ENCODE results near the gene EHBP1.

EHBP1 gene

DNA sequence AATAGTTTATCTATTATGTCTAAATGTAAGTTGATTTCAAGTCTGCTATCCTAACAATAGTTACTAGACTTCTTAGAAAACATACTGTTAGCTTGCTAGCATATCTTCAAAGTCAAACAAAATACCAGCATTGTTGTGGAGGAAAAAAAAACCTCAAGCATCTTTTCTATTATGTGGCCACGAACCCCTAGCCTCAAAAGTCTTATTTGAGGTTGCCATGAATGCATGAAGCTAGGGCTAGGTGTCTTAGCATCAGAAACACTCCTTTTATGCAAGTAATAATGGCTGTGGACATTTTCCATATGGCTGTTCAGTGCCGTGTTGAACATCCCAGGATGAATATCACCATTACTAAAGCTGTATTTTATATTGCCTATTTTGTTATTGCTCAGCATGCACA lies 258.5 kb downstream of the EHBP1 start:
- DNase-seq (ENCODE audit: low read depth) = no peak

DNA sequence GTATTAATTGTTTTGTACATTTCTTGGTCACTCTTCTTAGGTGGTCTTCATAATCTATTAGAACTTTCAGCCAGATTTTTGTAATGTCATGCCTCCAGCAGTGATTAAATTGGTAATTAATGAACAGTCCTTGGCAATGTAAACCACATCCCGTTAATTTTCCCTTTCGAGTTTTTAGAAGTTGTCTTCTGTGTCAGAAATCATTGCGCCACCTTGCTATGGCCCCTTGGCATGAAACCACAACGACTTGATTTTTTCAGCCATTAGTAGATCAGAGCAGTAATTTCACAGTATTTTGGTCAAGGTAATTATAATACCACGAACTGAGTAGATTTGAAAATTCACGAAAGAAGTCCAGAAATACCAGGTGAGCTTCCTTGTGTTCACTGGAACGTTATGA lies 259.2 kb downstream of the EHBP1 start:
- no peak for DNase-seq (ENCODE audit: low read depth)

DNA sequence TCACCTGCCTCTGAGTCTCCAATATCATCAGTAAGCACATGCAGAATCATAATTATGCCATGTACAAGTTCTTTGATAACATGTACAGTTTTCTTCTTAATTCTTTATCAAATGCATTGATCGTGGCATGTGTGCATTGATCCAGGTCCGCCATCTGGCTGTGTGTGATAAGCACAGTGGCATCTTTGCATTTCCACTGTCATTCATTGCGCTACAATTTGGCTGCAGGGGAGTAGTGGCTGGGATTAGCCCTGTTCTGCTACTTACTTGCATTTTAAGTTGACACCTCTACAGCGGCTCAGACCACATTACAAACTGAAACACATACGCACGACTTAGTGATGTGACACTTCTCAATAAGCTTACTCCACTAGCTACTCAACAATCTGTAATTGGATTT lies 261.5 kb downstream of the EHBP1 start:
- no peak for DNase-seq (ENCODE audit: low read depth)

DNA sequence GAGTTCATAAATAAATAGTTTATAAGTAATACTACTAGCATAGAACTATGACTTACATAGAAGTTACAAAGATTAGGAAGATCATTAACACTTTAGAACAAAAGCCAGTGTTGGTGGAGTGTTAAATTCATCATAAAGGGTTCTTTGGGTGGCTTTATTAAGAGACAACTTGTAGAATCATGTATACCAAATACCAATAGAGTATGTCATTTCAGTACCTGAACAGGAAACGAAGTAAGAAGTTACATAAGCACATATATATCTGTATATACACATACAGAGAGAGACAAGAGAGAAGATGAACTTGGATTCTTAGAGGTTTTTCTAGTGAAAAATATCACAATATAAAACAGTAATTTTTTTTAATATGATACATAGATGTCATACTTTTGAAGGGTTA lies 262.7 kb downstream of the EHBP1 start:
- DNase-seq (ENCODE audit: low read depth) = no peak

DNA sequence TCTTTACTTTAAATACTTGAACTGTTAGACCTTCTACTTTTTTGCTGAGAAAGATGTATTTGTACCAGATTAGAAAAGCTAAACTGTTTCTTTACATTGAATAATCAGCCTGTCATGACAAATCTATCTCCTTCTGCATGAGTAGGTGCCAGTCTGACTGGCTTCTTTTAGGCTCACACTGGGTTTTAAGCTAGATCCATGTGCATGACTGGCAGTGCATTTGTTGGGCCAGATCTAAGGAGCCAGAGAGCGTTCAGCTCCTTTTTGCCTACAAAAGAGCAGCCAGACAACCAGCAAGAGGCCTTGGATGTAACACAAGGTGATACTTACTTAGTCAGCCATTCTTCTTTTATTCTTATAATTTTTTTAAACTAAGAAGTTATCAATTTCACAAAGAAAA lies 263.2 kb downstream of the EHBP1 start:
- no peak for DNase-seq (ENCODE audit: low read depth)

DNA sequence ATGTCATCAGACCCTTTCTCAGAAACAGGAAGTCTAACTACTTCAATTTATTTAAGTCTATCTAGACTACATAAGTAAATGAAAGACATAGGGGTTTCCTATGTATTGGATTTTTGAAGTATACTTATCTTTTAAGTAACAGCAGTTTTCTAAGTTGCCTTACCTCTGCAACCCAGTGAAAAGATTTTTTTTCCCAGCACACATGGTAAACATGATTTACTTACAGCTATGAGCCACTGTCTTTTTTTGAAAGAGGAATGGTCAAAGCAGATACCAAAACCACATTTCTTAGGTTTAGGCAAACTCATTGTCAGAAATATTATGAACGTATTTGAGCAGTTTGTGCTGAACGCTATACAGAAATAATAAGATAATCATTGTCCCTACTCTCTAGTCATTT lies 266.4 kb downstream of the EHBP1 start:
- DNase-seq (ENCODE audit: low read depth) = no peak

DNA sequence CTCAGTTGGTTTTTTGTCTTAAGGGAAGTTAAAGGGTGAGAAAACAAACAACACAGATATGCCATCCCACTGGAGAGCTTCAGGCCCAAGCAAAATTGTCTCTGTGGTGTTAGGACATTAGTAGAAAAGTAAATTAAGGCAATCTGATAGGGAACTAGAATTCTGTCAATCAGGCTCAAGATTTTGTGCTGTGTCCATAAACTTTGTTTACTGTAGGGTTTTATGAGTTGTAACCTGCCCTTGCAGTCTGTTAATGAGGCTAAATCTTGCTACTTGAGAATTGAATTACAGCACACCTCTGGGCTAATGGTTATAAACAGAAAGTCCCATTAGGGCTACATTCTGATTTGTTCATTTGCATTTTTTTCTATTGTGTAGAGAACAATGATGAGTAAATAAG lies 267.1 kb downstream of the EHBP1 start:
- DNase-seq (ENCODE audit: low read depth) = no peak

DNA sequence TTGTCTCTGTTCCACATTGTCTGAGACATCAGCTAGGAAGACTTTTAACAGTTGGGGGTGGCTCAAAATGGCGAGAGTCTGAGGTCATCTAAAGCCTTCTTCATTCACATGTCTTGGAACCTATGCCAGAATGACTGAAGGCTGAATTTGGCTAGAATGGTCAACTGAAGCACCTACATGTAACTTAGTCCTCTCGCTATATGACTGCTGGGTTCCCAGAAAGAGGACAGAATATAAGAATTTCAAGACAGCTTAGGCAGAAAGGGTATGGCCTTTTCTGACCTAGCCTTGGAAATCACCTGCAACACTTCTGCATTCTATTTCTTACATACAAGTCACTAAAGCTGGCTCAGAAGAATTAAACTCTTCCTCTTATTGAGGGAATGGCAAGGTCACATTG lies 269.5 kb downstream of the EHBP1 start:
- DNase-seq (ENCODE audit: low read depth) = no peak

DNA sequence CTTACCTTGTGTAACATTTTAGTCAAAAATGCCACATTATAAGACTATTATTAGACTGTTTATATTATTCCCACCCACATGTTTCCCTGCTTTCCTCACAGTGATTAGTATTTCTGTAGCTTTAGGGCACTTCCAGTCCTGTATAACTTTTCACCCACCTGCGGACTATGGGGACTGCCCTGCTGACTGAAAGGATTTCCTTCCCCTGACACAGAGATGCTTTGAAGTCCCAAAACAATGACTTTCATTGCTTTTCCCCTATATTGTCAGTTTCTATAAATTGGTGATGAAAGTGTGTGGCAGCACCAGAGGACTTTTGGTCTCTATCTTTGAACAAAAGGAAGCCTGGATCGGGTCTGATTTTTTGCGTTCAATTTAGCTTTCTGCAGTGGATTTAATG lies 286.1 kb downstream of the EHBP1 start:
- no peak for DNase-seq (ENCODE audit: low read depth)

DNA sequence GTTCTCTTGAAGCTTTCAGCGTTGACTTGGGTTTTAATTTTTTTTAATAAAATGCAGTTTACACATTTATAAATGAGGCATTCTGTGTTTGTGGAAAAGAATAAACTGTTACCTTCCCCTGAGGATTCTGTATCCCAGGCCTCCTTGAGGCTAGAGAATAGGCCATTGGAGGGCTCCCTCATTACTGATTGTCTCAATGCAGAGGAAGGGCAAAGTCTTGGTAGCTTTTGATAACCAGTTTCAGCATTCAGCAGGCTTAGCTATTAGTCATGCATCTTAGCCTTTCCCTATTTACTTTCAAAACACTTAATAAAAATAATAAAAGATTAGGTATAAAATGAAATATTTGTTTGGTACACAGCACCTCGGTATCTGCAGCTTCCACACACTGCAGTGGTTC lies 287.0 kb downstream of the EHBP1 start:
- DNase-seq (ENCODE audit: low read depth) = no peak

DNA sequence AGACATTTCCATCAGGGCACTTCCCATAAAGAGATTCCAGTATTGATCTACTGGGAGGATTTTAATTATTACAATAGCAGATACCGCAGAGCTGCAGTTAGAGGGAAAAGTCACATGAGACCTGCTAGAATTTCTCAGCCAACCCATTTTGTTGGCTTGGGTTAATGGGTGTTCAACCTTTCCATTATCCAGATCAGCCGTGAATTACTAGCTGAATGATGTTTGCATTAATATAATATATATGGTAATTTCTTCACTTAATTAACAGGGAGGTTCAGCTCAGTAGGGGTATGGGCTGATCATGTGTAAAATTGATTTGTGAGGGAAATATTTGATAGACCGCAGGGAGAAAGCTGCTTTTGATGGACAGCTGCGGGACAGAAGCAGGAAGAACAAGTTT lies 288.7 kb downstream of the EHBP1 start:
- DNase-seq (ENCODE audit: low read depth) = no peak

DNA sequence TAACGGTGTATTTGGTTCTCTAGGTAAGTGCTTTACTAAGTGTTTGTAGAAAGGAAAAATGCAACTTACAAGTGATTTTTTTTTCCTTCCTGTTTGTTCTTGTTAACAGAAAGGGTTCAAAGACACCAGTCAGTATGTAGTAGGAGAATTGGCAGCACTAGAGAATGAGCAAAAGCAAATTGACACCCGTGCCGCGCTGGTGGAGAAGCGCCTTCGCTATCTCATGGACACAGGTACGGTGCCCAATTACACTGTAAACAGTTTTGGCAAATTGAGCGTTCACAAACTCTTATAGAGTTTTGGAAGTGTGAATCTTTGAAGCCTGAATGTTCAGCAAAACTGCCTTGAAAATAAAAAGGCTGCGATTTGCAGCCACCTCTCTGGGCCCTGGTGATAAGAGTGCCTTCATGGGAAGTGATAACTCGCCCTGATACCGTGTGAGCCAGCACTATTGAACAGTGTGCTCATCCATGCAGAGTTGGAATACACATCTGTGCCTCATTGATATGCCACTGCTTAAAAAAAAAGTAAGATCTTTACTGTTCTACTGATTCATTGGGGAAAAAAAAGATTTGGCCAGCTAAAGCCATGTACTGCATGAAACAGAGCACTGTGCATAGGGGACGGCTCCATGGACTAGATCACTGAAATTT lies 291.1 kb downstream of the EHBP1 start:
- no peak for DNase-seq (ENCODE audit: low read depth)

DNA sequence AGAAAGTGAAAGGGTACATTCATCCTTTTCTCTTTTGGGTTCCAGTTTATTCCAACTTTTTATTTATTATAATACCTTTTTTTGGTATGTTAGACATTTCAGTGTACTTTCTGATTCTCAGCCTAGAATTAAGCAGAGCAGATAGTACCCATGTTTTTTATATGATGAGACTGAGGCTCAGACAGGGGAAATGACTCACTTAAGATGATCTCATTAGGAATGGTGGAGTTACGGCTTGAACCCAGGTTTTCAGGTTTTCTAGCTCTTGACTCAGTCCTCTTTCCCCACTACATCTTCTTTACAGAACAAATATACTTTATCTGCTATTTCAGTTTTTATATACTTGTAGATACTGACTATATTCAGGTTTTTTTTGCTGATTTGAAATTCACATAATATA lies 293.4 kb downstream of the EHBP1 start:
- DNase-seq (ENCODE audit: low read depth) = no peak

DNA sequence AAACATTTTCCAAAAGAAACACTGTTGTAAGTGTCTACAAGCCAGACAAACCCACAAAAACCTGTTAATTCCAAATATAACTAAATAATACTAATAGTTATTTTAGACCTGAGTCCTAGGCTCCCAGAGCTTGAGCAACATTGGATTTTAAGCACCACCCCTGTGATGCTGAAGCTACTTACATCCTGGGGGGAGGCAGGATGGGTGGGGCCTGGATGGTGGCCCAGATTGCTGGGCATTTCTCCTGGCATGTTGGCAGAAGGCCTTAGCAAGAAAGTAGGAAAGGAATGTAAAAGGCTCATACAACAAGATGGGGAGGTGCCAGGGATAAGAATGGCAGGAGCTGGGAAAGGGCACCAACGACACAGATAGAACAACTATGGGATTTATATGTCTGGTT lies 294.4 kb downstream of the EHBP1 start:
- DNase-seq (ENCODE audit: low read depth) = no peak

DNA sequence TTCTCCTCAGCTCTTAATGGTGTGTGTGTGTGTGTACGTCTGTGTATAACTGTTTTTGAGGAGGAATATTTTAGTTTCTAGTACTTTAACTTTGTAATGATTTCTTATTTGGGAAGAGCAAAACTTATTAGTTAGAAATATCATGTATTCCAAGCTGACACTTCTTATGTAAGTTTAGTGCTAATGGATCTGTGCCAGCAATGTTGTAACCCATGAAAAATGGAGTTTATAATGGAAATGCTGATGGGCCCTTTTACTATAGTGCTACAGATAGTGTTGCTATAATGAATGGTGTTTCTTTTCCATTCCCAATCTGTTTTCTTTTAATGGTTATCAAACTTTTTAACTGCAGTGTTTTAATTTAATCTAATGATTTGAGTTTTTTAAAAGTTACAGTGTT lies 295.3 kb downstream of the EHBP1 start:
- no peak for DNase-seq (ENCODE audit: low read depth)

DNA sequence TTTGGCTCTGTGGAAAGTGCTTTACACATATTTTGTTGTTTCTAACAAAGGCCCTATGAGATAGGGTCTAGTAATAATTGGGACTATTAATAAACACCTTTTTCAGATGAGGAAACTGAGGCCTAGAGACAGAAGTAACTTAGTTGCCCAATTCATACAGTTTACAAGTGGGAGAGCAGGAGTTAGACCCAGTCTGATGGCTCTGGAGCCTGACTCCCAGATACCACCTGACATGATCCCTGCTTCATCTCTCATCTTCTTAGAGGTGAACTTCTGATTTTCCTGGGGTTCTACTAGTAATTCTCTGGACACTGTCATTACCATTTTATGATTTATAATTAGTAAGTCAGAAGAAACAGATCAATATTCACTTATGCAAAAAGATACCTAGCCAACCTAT lies 296.1 kb downstream of the EHBP1 start:
- DNase-seq (ENCODE audit: low read depth) = no peak

DNA sequence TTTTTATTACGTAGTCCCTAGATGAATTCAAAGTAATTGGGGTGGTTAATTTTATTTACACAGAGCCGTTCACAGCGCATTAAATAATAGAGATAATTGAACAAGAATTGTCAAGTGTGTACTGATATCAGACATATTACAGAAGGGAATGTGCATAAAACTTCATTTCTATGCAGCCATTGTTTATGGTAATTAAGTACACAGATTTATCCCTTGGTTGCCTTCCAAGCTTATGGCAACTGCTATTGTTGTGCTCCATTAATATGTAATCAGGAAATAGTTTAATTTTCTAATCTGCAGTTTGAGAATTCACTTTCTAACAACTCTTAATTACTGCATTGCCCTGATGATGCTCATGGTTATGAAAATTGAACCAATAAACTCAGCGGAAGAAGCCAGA lies 297.8 kb downstream of the EHBP1 start:
- DNase-seq (ENCODE audit: low read depth) = no peak

DNA sequence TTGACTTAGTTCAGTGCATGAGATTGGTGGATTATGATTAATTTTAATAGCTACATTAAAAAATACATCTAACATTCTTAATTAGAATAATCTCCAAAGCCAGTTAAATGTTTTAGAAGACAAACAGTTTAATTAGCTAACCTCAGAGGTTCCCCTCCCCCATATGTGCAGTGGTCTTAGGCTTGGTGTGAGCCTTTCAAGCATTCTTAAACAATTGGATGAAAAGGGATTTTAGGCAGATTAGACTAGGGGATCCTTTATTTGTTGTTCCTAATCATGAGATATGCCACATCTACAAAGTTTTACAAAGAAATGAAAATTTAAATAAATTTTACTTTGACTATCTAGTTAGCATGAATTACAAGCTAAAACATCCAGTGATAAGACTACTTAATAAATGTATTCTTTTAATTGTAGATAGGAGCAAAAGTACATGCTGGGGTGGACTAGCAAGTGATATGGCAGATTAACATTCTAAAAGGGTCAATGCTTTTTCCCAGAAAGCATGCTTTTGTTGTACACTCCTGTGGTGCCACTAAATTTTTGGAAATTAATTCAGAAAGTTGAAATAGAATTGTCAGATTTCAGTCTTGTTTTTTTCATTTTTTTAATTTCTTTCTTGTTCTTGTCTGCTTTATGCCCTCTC lies 302.4 kb downstream of the EHBP1 start:
- no peak for DNase-seq (ENCODE audit: low read depth)

DNA sequence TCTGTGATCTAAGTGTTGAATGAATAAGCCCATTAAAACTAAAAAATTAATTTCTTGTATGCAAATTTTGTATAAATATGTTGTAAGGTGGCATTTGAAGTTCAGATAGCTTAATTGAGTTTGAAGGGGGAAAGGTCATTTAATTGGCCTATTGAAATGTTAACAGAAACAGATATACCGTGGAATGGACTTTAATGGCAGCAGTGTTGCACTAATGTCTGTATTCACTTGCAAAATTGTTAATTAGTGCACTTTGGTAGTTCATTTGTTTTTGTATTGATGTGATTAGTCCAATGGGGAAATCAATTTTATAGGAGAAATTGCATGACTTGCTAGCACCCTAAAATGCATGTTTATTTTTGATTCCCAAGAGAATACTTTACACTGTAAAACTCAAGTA lies 303.3 kb downstream of the EHBP1 start:
- no peak for DNase-seq (ENCODE audit: low read depth)

DNA sequence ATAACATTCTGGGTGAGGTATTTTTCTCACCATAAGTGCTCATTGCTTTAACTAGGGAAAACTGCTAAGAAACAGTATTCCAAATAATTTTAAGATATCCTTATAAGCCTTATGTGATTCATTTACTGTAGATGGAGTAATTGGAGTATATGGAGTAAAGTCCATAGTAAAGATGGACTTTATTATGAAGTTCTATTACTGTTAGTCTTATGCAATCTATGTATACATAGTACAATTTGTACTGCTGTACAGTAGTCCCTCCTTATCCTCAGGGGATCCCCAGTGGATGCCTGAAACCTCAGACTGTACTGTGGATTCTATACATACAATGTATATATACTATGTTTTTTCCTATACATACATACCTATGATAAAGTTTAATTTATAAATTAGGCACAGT lies 304.0 kb downstream of the EHBP1 start:
- no peak for DNase-seq (ENCODE audit: low read depth)

DNA sequence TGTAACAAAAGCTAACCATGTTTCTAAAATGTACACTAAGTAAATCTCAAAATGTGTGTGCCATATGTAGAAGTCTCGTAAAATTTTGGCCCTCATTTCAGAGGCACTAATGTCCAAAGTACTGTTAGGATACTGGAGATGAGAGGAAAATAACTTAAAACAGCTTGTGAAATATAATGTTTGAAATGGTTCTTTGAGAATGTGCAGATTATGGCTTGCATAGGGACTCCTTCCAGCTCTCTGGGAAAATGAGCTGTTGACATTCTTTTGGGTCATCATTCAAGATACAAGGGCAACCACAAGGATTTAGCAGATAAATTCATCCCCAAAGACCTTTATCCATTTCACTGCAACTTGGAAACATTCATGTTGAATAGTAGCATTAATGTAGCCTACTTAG lies 307.0 kb downstream of the EHBP1 start:
- no peak for DNase-seq (ENCODE audit: low read depth)

DNA sequence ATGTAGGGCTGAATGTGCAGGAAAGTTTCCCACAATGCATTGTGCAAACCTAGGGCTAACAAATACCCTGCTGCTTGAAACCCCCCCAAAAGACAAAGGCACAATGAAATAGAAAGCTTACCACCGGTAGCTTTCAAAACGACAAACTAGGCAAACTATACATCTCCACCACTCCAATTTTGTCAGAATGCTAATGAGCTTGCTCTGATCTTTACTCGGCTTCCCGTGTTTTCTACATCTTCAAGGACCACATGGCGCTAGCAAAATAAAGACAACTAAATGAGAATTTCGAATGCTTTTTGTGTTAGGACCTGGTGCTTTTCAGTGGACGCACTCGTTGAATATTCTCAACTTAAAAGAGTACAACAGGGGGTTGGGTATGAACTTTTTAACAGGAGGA lies 307.9 kb downstream of the EHBP1 start:
- no peak for DNase-seq (ENCODE audit: low read depth)

DNA sequence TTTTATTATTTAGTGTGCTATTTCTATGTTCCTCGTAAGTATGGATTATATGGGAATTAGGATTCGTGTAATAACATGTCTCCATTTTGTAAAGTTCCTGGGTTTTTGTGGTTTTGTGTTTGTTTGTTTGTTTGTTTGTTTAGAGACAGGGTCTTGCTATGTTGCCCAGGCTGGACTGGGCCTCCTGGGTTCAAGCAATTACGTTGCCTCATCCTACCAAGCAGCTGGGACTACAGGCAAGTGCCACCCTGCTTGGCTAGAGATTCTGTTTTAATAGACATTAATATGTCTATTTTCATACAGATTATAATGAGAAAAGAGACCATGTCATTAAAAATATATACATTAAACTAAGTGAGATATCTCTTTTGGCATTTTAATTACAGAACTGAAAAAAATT lies 309.9 kb downstream of the EHBP1 start:
- DNase-seq (ENCODE audit: low read depth) = no peak

DNA sequence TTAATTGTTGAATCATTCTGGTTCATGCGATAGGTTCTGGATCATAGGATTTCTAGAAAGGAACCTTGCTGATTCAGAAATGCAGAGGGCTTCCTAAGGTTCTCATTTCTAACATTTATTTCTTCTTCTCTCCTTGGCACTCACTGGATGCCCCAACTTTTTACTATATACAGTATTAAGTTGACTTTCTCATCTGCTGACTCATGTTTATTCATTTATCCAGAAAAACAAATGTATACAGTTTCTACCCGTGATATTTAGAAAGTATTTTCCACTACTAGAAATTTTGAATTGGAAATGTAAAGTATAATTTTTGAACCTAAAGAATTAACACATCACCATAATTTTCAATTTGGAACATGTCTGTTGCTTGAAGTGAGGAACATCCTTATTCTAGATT lies 312.9 kb downstream of the EHBP1 start:
- no peak for DNase-seq (ENCODE audit: low read depth)
